Amygdala (tissue), 56 donors: ENCODE measurements around the gene ZMIZ1.

Experiments
- DNase-seq, 56 donors: peaks; one replicate each; lab custom pipeline; 2025; lab: John Stamatoyannopoulos, UW

ZMIZ1 gene

GRCh38 chr10:79145517-79146470 is 77.0 kb downstream of the ZMIZ1 start:
- DNase-seq = no peak

DNA sequence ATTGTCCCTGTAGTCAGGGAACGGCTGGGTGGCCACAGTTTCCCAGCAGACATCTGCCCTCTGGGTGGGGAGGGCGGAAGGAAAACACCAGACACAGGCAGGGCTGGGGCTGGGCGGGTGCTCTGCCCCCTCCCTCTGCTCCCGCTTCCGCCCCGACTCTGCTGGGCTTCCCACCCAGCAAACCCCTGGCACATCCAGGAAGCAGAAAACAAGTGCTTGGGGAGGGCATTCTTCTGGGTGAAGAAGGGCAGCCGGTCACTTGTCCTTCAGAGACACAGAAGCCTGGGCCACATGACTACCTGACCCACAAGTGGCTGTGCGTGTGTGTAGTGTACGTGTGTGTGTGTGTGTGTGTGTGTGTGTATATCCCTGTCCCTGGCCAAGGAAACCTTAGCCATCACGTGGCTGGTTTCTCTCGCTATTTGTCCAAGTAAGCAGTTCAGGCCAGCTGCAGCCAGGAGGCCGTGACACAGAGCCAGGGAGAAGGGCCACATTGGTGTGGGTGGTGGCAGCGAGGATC is 77.9 kb downstream of the ZMIZ1 start:
- peak in 46 of 56 donors; percentile 25 to 80 (median 60) for DNase-seq

GRCh38 chr10:79147306-79147705 is 78.5 kb downstream of the ZMIZ1 start:
- no peak for DNase-seq

- DNase-seq = no peak
Observed at GRCh38 chr10:79147796-79148451, 79.2 kb downstream of the ZMIZ1 start.

GRCh38 chr10:79148452-79149344 is 79.9 kb downstream of the ZMIZ1 start:
- DNase-seq = peak in 47 of 56 donors; percentile 18 to 88 (median 61)

DNA sequence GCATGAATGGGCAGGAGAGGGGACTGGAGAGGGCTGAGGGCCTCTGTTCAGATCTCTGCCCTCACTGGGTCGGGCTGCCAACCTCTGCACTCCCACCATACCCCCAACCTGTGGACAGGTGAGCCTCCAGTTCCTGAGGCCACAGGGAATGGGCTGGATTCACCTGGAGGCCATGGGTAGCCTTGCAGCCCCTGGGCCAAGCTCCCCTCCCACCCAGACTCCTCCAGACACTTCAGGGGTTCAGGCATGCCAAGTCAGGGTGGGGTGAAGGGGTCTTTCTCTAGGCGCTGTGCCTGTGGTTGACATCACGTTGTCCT is 80.5 kb downstream of the ZMIZ1 start:
- no peak for DNase-seq

- peak in 1 of 56 donors; percentile 45 for DNase-seq
Observed at GRCh38 chr10:79149662-79150443, 81.1 kb downstream of the ZMIZ1 start.

GRCh38 chr10:79150444-79150754 is 81.6 kb downstream of the ZMIZ1 start:
- no peak for DNase-seq

GRCh38 chr10:79152423-79152817 is 83.7 kb downstream of the ZMIZ1 start:
- DNase-seq = no peak

DNA sequence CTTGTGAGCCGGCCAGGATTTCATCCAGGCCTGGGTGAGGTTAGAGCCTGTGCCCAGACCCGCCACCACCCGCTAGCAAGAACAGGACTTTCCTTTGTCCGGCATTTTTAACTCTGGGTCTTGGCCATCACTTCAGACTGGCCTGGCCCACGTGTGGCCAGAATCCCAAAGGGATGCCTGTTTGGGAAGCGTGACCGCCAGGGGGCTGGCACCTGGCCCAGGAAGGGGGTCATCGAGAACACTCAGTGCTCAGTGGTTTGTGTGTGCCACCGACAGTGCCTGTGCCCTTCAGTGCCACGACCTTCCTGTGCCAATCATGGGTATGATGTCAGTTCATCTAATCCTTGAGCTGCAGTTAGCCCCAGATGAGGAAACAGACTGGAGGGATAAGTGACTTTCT is 85.0 kb downstream of the ZMIZ1 start:
- DNase-seq = peak in 34 of 56 donors; percentile 15 to 78 (median 50)

GRCh38 chr10:79155301-79156081 is 86.7 kb downstream of the ZMIZ1 start:
- no peak for DNase-seq

DNA sequence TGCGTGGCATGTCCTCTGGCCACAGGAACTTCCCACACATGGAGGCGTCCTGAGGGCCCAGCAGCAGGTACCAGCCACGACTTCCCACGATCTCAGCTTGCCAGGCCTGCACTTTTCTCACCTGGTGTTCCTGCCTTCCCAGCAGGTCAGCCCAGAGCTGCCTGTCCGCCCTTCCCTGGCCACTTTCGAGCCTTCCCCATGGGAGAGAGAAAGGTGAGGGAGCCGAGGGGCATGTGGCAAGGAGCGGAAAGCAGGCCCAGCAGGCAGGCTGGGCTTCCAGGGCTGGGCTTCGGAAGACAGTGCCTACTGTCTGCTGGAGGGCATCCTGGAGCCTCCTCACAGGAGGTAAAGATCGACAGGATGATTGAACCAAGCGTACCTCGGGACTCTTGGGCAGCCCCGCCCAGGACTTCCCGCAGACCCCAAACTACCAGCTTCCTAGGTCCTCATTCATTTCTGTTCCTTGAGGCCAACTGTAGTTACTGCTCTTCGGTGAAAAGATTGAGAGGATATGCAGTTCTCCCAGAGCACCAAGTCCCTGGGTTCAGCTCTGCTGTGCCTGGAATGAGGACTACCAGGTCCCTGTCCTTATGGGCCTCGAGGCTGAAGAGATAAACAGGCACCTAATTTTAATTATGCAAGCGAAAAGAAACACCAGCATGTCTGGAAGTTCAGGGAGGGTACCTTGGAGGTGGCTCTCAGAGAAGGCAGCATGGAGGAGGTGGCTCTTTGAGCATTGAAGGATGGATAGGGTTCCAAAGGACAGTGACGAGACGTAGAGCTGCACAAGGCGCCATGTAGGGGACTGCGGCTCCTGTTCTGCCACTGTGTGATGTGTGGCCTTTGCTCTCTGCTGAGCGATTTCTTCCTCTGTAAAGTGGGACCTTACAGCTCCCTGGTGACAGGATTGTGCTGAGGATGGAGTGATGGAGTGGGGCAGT is 87.8 kb downstream of the ZMIZ1 start:
- no peak for DNase-seq

- no peak for DNase-seq
Observed at GRCh38 chr10:79158004-79158340, 89.2 kb downstream of the ZMIZ1 start.

DNA sequence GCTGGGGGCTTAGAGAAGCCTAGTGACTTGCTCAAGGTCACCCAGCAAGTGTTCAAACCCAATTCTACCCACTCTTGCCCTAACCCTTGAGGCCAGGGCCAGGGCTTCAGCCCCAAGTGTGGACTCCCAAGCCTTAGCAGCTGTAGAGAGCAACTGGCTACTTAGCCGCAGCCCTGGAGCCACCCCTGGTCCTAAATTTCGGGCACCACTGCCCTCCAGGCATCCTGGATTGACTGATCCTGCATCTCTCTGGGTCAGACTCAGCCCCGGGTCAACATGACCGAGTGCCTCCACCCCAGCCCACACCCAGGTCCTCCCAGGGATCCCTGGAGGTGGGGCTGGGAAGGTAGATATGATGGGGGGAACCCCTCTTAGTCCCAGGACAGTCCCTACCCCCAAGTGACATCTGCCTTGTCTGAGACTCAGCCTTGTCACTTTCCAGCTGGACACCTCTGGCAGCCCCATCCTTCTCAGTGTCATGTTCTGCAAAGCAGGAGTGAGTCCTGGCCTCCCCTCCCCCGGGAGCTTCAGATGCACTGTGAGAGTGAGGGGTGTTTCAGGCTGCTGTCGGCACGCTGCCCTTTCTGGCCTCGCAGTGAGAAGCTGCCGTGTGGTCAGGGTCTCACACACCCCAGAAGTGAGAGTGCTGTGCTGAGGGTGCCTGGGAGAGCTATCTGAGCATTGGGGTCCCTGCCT is 89.8 kb downstream of the ZMIZ1 start:
- DNase-seq = no peak

DNA sequence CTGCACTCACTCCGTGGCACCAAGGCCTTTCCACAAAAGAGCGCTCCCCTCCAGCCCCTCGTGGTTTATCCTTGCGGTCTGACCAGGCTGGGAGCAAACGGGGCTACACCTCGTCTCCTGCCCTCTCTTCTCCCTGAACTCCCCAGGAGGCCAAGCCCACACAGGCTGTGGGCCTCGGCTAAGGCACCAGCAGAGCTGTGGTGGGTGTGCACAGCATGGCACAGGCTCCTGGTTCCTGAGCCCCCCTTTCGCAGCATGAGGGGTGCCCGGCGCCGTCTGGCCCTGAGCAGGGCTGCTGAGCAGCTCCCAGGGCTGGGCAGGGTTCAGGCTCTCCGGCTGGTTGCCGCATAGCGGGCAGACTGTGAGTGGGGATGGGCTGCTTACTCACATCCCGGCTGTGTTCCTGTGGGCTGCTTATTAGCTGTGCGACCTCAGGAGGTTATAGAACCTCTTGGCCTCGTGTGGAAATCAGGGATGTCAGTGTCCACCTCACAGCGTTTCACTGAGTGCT is 90.4 kb downstream of the ZMIZ1 start:
- DNase-seq = no peak

DNA sequence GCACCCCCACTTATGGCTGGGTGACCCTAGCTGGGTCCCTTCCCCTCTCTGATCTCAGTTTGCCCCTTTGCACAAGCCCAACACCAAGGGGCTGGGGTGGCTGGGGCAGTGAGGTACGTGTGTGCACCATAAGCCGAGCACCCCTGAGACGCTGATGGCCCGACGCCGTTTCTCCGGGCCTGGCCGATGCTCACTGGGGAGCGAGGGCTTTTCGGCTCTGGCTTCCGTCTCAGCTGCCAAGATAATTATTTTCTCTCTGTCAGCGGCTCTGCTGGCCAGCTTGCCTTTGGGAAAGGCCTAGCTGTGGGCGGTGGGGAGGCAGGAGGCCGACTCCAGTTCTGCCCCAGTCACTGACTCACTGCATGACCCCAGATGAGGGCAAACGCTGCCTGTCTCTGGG is 91.0 kb downstream of the ZMIZ1 start:
- peak in 6 of 56 donors; percentile 14 to 40 (median 28) for DNase-seq

- no peak for DNase-seq
Observed at GRCh38 chr10:79160191-79160590, 91.4 kb downstream of the ZMIZ1 start.
